Epithelial cell of esophagus (primary cell): ENCODE results near the gene COX7A2.

Experiments
- DNase-seq: peaks from one replicate; pipeline ENCODE4 v3.0.0; 2010; ENCODE audit warnings: low read depth
- H3K4me3 ChIP-seq: 2 replicates; pipeline ENCODE4 v1.5.1; 2011; ENCODE audit warnings: mild to moderate bottlenecking, low read length, control low read depth
- TF ChIP-seq, protein P1 (sequence below): IDR thresholded peaks from 2 replicates; pipeline ENCODE4 v1.5.1; 2011; ENCODE audit warnings: low read depth, mild to moderate bottlenecking, low read length, control low read depth, inconsistent platforms; ENCODE audit not compliant: insufficient read depth; ENCODE audit errors: missing control alignments

Gene COX7A2

DNA sequence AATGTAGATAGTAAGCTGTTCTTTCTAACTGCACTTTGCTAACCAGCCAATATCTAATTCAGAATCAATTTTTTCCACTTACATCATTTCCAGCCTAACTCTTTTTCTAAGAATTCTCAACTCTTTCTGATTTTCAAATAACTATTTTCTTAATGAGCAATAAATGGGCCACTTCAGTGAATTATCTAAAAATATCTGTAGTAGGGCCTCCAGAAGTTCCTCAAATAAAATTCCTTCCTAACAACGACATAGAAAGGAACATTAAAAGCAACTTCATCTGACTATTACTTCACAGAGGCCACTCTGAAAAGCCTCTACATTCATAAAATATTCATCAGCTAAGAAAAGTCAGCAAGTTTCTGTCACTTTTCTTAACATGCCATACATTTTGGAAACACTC lies 42.6 kb downstream of the COX7A2 start:
- no peak overlapping the region for H3K4me3 ChIP-seq

DNA sequence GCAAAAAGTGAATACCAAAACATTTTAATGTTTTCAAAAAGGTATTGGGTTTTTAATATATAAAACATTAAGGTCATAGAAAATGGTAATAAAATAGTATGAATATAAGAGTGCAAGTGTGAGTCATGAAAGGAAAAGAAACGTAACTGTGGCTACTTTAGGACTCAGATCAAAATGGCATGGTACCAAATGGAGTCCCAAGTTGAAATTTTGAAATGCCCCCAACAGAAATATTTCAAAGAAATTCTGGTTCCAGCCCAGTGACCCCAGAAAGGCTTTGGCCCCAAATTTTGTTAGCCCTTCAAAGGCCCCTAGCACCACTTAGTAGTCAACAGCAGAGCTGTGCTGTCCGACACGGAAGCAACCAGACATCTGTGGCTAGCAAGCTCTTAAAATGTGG lies 43.7 kb downstream of the COX7A2 start:
- H3K4me3 ChIP-seq: no peak overlapping the region
- TF ChIP-seq, protein P1, sequence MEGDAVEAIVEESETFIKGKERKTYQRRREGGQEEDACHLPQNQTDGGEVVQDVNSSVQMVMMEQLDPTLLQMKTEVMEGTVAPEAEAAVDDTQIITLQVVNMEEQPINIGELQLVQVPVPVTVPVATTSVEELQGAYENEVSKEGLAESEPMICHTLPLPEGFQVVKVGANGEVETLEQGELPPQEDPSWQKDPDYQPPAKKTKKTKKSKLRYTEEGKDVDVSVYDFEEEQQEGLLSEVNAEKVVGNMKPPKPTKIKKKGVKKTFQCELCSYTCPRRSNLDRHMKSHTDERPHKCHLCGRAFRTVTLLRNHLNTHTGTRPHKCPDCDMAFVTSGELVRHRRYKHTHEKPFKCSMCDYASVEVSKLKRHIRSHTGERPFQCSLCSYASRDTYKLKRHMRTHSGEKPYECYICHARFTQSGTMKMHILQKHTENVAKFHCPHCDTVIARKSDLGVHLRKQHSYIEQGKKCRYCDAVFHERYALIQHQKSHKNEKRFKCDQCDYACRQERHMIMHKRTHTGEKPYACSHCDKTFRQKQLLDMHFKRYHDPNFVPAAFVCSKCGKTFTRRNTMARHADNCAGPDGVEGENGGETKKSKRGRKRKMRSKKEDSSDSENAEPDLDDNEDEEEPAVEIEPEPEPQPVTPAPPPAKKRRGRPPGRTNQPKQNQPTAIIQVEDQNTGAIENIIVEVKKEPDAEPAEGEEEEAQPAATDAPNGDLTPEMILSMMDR: no peak
- no peak for DNase-seq

More for the DNA sequence above, 42.6 kb downstream of the COX7A2 start:
- no peak for DNase-seq
- TF ChIP-seq, protein P1: no peak

DNA sequence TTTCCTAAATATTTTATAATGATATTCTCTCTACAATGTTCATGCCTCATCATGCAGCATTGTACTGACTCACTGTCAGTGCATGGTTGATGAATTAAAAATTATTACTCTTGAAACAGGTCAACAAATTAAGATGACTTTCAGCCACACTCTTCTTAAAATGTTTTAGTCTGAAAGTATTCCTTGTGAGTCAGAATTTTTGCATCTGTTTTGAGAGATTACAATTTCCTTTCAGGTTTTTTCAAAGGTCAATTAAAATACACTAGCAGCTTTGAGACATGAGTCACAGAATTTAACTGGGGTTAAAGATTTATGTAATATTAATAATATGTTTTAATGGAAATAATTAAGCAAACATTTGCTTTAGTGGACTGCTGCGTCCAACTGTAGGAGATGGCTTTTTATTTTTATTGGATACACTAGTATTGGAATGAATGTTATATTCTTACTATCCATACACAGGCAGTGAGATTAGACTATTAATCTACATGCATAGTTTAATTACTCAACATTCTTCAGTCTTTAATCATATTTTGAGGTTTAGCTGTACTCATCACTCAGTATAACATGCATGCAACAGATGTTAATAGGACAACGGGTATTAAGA lies 47.4 kb downstream of the COX7A2 start:
- TF ChIP-seq, protein P1: no peak
- peak; percentile 86 for DNase-seq
- no peak overlapping the region for H3K4me3 ChIP-seq

DNA sequence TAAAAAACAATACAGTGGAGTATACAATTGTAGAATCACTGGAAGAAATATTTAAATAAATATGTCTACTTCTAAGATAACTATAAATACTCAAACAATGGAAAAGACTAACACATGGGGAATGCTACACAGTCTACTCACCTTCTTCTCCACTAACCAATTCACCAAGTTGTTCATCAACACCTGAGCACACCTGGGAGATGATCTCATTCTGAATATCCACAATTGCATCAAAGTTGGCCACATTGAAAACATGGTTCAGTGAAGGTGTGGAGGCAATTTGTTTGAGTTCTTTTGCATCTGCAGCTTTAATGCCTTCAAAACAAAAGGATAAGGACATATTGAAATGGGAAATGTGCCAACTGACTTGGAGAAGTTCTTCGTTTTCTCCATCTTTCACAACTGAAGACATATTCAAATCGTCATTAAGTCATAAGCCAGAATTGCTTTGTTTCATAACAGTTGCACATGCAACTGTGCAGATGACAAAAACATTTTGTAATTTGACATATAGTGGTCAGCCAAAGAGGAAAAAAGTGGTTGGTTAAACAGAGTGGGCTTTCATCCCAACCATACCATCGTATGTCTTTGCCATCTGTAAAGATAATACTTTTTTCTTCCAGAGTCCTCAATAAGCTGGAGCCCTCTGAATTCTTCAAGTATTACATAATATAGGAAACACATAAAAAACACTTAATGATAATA lies 55.2 kb downstream of the COX7A2 start:
- peak; percentile 94 for DNase-seq
- no peak overlapping the region for H3K4me3 ChIP-seq
- TF ChIP-seq, protein P1: no peak
